Measurements from ENCODE around the gene GRID1.

DNA sequence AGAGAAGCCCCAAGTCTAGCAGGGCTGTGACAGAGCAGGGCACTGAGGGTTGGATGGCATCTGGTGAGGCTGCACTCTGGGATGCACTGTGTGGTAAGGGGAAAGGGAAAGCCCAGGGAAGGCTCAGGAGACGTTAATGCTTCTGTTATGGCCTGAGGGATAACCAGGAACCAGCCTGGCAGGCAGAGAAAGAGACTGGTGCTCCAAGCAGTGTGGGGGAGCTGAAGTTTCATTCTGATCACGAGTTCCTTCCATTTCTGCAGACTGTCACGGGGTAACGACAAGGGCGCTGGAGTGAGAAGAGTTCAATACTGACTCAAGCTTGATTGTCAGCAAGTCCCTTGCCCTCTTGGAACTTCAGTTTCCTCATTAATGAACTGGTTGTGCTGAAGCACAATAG, 730.9 kb downstream of the GRID1 start:
- TF ChIP-seq, protein P1, sequence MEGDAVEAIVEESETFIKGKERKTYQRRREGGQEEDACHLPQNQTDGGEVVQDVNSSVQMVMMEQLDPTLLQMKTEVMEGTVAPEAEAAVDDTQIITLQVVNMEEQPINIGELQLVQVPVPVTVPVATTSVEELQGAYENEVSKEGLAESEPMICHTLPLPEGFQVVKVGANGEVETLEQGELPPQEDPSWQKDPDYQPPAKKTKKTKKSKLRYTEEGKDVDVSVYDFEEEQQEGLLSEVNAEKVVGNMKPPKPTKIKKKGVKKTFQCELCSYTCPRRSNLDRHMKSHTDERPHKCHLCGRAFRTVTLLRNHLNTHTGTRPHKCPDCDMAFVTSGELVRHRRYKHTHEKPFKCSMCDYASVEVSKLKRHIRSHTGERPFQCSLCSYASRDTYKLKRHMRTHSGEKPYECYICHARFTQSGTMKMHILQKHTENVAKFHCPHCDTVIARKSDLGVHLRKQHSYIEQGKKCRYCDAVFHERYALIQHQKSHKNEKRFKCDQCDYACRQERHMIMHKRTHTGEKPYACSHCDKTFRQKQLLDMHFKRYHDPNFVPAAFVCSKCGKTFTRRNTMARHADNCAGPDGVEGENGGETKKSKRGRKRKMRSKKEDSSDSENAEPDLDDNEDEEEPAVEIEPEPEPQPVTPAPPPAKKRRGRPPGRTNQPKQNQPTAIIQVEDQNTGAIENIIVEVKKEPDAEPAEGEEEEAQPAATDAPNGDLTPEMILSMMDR (conservative IDR thresholded peaks at IDR 0.05; ENCODE audit: low read depth, low read length) = no peak
- no peak for TF ChIP-seq EZH2 (IDR thresholded peaks at IDR 0.05; ENCODE audit: low read length, unreplicated experiment)
- no peak for TF ChIP-seq EZH2phosphoT487 (IDR thresholded peaks at IDR 0.05; ENCODE audit: borderline replicate concordance, low read length)

Data from PC-3 (cell line).